Cardiac muscle cell (in vitro differentiated cells and primary cell): ENCODE measurements around the gene AMZ1. TPM values are rescaled to one million over a fixed set of nuclear protein-coding genes. Genes with fewer than 3 reads are reported as not detected.
"Not testable (repeated sequence)": the region's sequence is repeated elsewhere in the genome, so short reads cannot be mapped to it uniquely, and the experiment has no call there.

Experiments used
- DNase-seq, 2 donors: peaks; one replicate each; pipeline versions ENCODE4 v3.0.0 to v3.0.0-alpha.2; 2010 to 2017; ENCODE audit warnings: low read depth in 1 of 2, low spot score in 1 of 2
- H3K27ac ChIP-seq: fragments of 200-600 bp; sonication (generic); 2 replicates; pipeline ENCODE4 v1.5.1; 2016
- H3K27me3 ChIP-seq: fragments of 200-600 bp; sonication (generic); 2 replicates; pipeline ENCODE4 v1.6.0; 2016; ENCODE audit warnings: control low read depth
- H3K36me3 ChIP-seq: fragments of 200-600 bp; sonication (generic); 2 replicates; pipeline ENCODE4 v1.5.1; 2016; ENCODE audit warnings: control low read depth
- H3K4me1 ChIP-seq: fragments of 200-600 bp; sonication (generic); 2 replicates; pipeline ENCODE4 v1.8.1; 2017; ENCODE audit warnings: low read depth, mild to moderate bottlenecking, mixed run types
- H3K4me3 ChIP-seq: fragments of 200-600 bp; sonication (generic); 2 replicates; pipeline ENCODE4 v1.5.1; 2016; ENCODE audit warnings: mild to moderate bottlenecking
- H3K9me3 ChIP-seq: fragments of 200-600 bp; sonication (generic); 2 replicates; pipeline ENCODE4 v1.5.1; 2017; ENCODE audit warnings: low read depth, mild to moderate bottlenecking, control low read depth
- CTCF ChIP-seq: IDR thresholded peaks from 2 replicates; pipeline ENCODE4 v1.5.1; 2012; ENCODE audit warnings: low read depth, mild to moderate bottlenecking, low read length
- polyA plus RNA-seq: library from polyadenylated mRNA; unstranded; fragments of >200 nt; fragmentation: Nextera tagmentation; extraction: Ambion mirVana; gene quantifications from 2 replicates; pipeline ENCODE4 v1.2.1, GENCODE V29; 2016
- total RNA-seq: library from RNA; depleted of rRNA; stranded (reverse); fragments of >200 nt; gene quantifications from 2 replicates; pipeline ENCODE4 v1.2.3, GENCODE V29; 2016

AMZ1 gene
- total and polyA plus RNA-seq, 2 experiments from 2014 or later, result 0.80 to 1.6 TPM

GRCh38 chr7:2734751-2735571, 47.0 kb downstream of the AMZ1 start:
- DNase-seq, result no peak
- H3K4me3 ChIP-seq, result no peak overlapping the region
- no peaks in the 10 kb centered on the region for H3K9me3 ChIP-seq
- peak overlapping the region; percentile 67 for H3K27ac ChIP-seq
- H3K4me1 ChIP-seq, result peaks cover 51% of the 10 kb centered on the region
- no peaks in the 10 kb centered on the region for H3K27me3 ChIP-seq
- no peak for TF ChIP-seq CTCF
- peaks cover 9% of the 10 kb centered on the region for H3K36me3 ChIP-seq

DNA sequence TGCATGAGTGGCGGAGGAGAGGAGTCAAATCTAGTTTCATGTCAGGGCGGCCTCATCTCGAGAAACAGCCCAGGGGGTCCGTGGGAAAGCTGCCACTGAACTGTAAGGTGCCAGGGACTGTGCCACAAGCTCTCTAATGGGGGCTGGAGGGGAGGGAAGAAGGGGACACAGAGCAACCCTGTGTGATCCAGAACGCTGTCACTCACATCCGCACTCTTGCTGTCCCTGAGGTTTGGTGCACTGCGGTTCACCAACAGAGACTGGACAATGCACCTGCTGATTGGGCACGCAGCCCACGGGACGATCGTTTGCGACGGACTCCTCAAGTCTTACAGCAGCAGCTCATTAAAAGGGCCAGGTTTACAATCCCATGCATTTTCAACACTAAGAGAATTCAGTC, 47.7 kb downstream of the AMZ1 start:
- peak overlapping the region; percentile 67 for H3K27ac ChIP-seq

GRCh38 chr7:2736411-2736914, 48.5 kb downstream of the AMZ1 start:
- no peak for TF ChIP-seq CTCF
- Histone ChIP-seq H3K27ac (peak overlapping the region; percentile 67), H3K27me3 (no peaks in the 10 kb centered on the region), H3K4me3 (no peak overlapping the region), H3K9me3 (no peaks in the 10 kb centered on the region), H3K4me1 (peaks cover 51% of the 10 kb centered on the region), H3K36me3 (no peaks in the 10 kb centered on the region)
- peak in 1 of 2 donors; percentile 78 for DNase-seq

More for the DNA sequence above, 47.7 kb downstream of the AMZ1 start:
- no peak for DNase-seq
- Histone ChIP-seq H3K27me3 (no peaks in the 10 kb centered on the region), H3K4me1 (peaks cover 51% of the 10 kb centered on the region), H3K4me3 (no peak overlapping the region), H3K36me3 (peaks cover 5% of the 10 kb centered on the region), H3K9me3 (no peaks in the 10 kb centered on the region)
- no peak for TF ChIP-seq CTCF

- not testable (repeated sequence) for H3K36me3 ChIP-seq, H3K4me3 ChIP-seq, DNase-seq, H3K9me3 ChIP-seq, H3K27me3 ChIP-seq
- Histone ChIP-seq H3K27ac (peak overlapping the region; percentile 67), H3K4me1 (peaks cover 51% of the 10 kb centered on the region)
Observed at GRCh38 chr7:2737005-2737743, 49.2 kb downstream of the AMZ1 start.

DNA sequence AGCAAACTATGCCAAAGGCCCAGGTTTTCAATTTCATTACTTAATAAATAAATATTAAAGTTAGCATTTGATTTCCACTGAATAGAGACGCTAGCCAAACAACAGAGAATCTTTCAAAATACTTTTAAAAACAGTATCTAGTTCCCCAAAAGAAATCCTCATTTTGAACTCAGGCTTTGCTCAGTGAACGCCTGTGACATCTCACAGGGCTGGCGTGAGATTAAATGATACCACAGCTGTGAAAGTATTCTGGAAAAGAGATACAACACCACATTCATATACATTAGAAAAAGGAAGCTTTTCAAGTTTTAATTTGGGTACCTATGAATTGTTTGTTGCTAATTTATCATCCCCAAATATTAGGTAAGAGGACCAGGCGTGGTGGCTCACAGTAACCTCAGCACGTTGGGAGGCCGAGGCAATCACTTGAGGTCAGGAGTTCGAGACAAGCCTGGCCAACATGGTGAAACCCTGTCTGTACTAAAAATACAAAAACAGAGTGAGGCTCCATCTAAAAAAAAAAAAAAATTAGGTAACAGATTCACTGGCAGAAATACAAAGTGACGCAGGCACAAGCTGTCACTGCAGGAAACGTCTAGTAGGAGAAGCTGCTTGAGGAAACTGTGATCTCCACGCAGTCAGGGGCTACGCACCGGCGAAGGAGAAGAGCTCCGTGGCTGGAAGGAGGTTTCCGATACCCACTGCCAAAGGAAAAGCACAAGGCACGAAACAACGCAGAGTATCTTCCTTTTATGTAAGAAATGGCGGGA, 50.0 kb downstream of the AMZ1 start:
- Histone ChIP-seq H3K4me3 (no peak overlapping the region), H3K9me3 (no peaks in the 10 kb centered on the region), H3K4me1 (peaks cover 54% of the 10 kb centered on the region), H3K27me3 (no peaks in the 10 kb centered on the region), H3K36me3 (no peaks in the 10 kb centered on the region), H3K27ac (peak overlapping the region; percentile 22)
- peak in 1 of 2 donors; percentile 56 for DNase-seq
- TF ChIP-seq CTCF, result no peak
